DMS53 treated with DMSO at 0.1 percent for 48 hours (cell line): ENCODE measurements around the gene CCNL1.
A peak's percentile ranks its signal among the peaks of the same experiment; 100 is the strongest.
"Not testable (repeated sequence)": the region's sequence is repeated elsewhere in the genome, so short reads cannot be mapped to it uniquely, and the experiment has no call there.

Experiments
- DNase-seq: peaks from one replicate; lab custom pipeline; 2025; ENCODE audit not compliant: unreplicated experiment; lab: John Stamatoyannopoulos, UW

The CCNL1 gene

DNA sequence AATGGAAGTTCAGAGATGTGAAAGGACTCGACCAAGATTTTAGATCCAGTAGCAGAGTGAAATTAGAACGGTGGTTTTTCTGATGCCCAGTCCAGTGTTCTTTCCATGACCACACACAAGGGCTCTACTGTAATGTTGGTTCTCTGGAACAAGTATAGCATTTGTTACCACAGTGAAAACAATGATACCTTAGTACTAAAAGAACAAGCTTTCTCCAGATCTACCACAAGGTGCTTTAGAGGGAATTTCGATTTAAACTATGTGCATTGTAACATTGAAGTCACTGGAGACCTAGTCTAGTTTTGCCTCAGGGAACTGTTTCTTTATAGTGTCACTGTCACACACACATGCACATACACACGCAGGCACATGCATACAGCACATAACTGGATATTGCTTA lies 12.8 kb upstream of the CCNL1 start:
- DNase-seq, result no peak

- no peak for DNase-seq
Observed at GRCh38 chr3:157170861-157171260, 10.9 kb upstream of the CCNL1 start.

DNA sequence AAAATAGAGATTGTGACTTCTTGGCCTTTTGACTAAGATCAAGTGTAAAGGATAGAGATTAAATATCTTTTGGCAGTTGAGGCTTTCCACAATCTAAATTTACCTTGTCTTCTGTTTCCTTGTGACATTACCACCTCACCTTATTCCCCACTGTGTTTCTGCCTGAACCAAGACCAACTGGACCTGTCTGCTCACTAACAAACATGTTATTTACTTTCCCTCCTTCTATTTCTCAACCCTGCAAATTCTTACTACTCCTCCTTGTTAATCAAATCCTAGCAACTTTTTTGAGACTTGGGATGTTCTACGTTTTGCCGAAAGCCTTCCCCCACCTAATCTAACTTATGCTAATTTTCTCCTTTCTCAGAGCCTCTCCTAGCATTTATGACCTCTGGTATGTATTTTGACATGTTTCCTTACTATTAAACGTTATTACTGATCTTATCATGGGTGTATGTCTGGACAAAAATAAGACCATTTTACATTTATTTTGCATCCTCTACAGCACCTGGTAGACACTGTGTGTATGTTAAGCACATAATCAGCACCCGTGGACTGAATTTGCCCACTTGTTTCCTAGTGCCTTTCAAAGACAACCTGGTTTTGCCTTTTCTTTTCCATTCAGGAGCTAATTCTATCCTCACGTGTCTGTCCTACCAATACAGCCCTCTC lies 7.6 kb upstream of the CCNL1 start:
- no peak for DNase-seq

DNA sequence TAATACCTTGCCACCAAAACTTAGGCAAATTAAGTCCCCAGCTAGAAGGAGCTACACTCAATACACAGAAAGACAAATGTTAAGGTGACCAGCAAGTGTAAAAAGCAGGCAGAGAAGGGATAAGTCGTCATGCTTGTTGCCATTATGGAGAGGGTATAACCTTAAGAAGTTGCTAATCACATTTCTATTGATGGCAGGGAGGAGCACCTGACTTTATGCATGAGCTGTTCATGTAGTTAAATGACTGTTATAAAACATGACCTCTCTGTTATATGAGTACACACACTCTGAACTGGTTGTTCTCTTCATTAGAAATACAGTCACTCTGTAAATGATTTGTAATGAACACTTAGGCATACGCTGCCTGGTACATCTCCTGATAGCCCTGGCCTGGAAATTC lies 6.6 kb upstream of the CCNL1 start:
- no peak for DNase-seq

- no peak for DNase-seq
Observed at GRCh38 chr3:157166115-157166514, 6.2 kb upstream of the CCNL1 start.

GRCh38 chr3:157163217-157163953 lies 3.4 kb upstream of the CCNL1 start:
- no peak for DNase-seq

DNA sequence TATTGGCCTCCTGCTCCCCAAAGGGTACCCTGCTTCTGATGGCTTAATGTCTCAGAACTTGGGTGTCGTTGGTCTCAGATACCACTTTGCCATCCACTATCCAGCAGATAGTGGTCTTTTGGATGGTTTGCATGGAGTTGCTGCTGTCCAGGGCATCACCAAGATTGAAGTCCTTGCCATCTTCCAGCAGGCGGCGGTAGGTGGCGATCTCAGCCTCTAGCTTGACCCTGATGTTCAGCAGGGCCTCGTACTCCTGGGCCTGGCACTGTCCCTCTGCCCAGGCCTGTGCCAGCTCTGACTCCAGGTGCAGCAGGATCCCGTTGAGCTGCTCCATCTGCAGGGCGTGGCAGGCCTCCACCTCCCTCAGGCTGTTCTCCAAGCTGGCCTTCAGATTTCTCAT lies 2.7 kb upstream of the CCNL1 start:
- DNase-seq, result not testable (repeated sequence)

- DNase-seq, result peak; percentile 68
Observed at GRCh38 chr3:157160658-157161424, 894 bp upstream of the CCNL1 start.

GRCh38 chr3:157159037-157159761 lies 748 bp downstream of the CCNL1 start:
- no peak for DNase-seq

DNA sequence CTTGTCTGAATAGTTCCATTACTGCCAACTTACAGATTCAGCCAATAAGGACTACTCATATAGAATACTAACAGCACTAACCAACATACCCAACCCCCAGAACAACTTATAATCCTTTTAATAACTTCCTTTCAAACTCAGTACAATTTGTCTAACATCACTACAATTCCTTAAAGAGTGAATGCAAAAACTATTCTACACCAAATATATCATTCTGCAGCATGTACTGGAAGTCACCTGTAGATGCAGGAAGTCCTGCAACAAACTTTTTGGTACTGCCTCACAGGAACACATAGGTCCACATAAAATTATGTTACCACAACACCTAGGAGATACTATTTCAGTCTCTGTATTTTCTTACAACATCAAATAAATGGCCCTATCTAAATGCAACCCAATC lies 2.1 kb downstream of the CCNL1 start:
- no peak for DNase-seq

DNA sequence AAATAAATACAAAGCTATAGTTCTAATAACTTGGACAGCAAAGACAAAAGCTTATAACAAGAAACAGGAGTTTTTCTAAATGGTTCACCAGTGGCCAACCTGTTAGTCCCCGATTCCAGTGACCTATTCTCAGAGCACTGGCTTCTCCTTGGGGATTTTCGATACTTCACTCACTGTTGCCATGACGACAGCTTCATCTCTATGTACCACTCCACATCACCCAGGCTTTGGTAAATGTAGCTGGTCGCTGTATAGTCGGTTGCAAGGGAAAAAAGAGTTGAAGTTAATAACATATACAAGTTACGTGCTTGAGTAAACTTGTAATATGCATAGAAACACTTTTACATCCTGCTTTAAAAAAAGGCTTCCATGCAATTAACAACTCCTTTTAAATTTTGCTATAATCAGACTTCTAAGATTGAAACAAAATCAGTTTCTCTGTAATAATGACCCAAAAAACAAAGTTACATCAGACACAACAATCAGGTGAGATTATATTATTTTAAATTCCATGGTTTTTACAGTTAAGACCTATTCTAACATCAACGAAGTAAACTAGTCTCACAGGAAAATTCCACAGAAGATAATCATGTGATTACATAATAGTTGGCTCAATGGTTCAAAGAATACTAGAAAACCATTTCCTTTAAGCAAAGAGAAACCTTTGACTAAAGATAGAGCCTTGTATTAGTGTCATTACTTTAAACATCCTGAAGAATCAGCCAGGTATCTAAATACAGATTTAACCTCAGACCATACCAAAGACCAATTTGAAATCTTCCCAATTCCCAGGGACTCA lies 2.9 kb downstream of the CCNL1 start:
- no peak for DNase-seq

- DNase-seq, result no peak
Observed at GRCh38 chr3:157155591-157155990, 4.4 kb downstream of the CCNL1 start.

GRCh38 chr3:157154563-157155330 lies 5.2 kb downstream of the CCNL1 start:
- DNase-seq, result no peak

DNA sequence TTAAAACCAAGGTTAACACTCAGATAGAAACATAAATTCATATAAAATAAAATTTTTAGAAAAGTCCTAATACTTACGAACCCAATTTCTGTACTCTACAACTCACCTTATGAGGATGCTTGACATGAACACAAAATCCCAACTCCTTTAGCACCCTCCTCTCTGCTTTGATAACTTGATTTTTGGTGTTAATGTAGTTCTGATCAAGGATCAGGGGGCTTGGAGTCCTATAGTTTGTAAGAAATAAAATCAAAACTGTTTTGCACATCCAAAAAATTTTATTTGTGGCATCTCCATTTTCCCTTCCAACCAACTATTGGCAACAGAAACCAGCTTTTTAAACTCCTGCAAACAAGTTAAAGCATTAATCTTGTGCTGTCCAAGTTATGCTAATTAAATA lies 7.0 kb downstream of the CCNL1 start:
- DNase-seq, result no peak

GRCh38 chr3:157152438-157152837 lies 7.5 kb downstream of the CCNL1 start:
- DNase-seq, result no peak

- DNase-seq, result no peak
Observed at GRCh38 chr3:157151627-157152026, 8.3 kb downstream of the CCNL1 start.

- no peak for DNase-seq
Observed at GRCh38 chr3:157151151-157151550, 8.8 kb downstream of the CCNL1 start.

DNA sequence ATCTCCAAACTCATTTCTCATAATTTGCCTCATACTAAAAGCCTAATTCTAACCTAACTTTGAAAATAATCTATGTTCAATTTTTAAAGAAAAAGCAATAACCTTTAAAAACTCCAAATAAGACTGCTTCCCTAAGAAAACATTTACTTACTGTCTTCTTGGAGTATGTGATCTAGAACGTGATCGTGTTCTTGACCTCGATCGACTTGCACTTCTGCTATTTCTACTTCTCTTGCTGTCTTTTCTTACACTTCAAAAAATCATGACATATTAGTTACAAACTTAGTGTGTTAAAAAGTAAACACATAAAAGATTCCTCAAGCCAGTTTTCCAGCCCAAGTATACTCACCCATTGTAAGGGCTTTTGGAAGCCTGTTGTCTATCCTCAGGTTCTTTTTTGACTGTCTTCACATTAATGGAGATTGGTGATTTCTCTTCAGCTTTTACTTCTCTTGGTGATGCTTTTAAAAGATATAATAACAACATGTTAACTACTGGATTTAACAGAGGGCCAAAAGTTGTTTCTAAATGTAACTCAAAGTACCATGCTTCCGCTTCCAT lies 10.7 kb downstream of the CCNL1 start:
- no peak for DNase-seq

DNA sequence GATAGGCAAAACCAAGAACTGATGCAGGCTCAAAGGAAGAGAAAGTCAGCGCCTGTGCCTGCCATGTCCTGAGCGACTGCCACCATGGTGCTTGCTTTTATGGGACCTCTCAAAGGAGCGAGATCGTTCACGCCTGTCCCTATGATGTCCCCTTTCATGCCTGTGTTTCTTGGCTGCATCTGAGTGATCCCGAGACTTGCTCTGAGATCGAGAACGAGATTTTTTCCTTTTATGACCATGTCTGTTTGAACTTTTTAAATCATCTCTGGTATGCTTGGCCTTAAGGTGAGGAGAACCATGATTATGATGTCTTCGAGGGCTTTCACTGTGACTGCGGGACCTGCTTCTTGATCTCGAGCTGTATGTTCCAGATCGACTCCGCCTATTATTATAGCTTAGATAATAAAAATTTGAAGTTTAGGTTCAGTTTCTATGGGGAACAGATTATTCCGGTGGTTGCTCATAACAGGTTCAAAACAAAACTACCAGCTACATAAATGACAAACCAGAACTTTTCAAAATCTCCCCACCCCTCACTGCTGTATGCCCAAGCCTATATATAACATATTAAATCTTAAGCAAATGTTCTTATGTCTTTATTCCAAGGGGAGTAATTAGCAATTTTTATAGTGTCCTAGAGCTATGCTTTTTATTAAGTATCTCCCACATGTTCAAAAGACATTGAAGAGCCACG lies 11.6 kb downstream of the CCNL1 start:
- no peak for DNase-seq
